T-helper 17 cell (primary cell): ENCODE data around the gene HS1BP3. TPM values are rescaled to one million over a fixed set of nuclear protein-coding genes. Genes with fewer than 3 reads are reported as not detected.

ENCODE experiments used
- ATAC-seq: fragments of 150-1000 bp; cut with Tn5 transposase; 2 replicates; pipeline ENCODE4 v1.10.0; 2021; ENCODE audit warnings: mild to moderate bottlenecking, moderate library complexity
- DNase-seq, 3 donors: peaks; one replicate each; pipeline versions ENCODE4 v3.0.0 to v3.0.0-alpha.2; 2020 to 2021
- H3K9me3 ChIP-seq: one replicate; pipeline ENCODE4 v1.7.0; 2013; ENCODE audit warnings: low read length, mild to moderate bottlenecking; ENCODE audit not compliant: control insufficient read depth, poor library complexity, severe bottlenecking
- H3K27ac Mint-ChIP-seq: one replicate; pipeline ENCODE4 v1.8.0; 2022; ENCODE audit warnings: mild to moderate bottlenecking, moderate library complexity, mixed read lengths
- H3K27me3 Mint-ChIP-seq: one replicate; pipeline ENCODE4 v1.8.0; 2022; ENCODE audit warnings: mixed read lengths
- H3K36me3 Mint-ChIP-seq: one replicate; pipeline ENCODE4 v1.8.0; 2022; ENCODE audit warnings: low read depth, mixed read lengths
- H3K4me1 Mint-ChIP-seq: one replicate; pipeline ENCODE4 v1.8.0; 2022; ENCODE audit warnings: mild to moderate bottlenecking, mixed read lengths
- H3K4me3 Mint-ChIP-seq: one replicate; pipeline ENCODE4 v1.8.0; 2022; ENCODE audit warnings: mild to moderate bottlenecking, moderate library complexity, mixed read lengths
- total RNA-seq, 4 donors: library from RNA in 2 of 4; stranded (reverse) in 2 of 4; gene quantifications; one replicate each; pipeline ENCODE4 v1.2.3 and lab custom pipeline; 2022 to 2026

HS1BP3 gene
- total RNA-seq, 2 donors from 2014 or later = 12.8 to 13.7 TPM

GRCh38 chr2:20622731-20623130, 28.2 kb downstream of the HS1BP3 start:
- H3K36me3 Mint-ChIP-seq = peaks cover 5% of the 10 kb centered on the region
- no peak for ATAC-seq
- DNase-seq = peak in 1 of 3 donors; percentile 4
- no peak overlapping the region for H3K27ac Mint-ChIP-seq
- no peaks in the 10 kb centered on the region for H3K27me3 Mint-ChIP-seq
- H3K9me3 ChIP-seq = no peaks in the 10 kb centered on the region
- no peaks in the 10 kb centered on the region for H3K4me1 Mint-ChIP-seq
- H3K4me3 Mint-ChIP-seq = no peak overlapping the region

GRCh38 chr2:20622296-20622686, 28.6 kb downstream of the HS1BP3 start:
- H3K27ac Mint-ChIP-seq = no peak overlapping the region
- H3K4me3 Mint-ChIP-seq = no peak overlapping the region
- no peak for ATAC-seq
- H3K4me1 Mint-ChIP-seq = no peaks in the 10 kb centered on the region
- peak in 1 of 3 donors; percentile 1 for DNase-seq
- no peaks in the 10 kb centered on the region for H3K27me3 Mint-ChIP-seq
- no peaks in the 10 kb centered on the region for H3K9me3 ChIP-seq
- peaks cover 5% of the 10 kb centered on the region for H3K36me3 Mint-ChIP-seq

DNA sequence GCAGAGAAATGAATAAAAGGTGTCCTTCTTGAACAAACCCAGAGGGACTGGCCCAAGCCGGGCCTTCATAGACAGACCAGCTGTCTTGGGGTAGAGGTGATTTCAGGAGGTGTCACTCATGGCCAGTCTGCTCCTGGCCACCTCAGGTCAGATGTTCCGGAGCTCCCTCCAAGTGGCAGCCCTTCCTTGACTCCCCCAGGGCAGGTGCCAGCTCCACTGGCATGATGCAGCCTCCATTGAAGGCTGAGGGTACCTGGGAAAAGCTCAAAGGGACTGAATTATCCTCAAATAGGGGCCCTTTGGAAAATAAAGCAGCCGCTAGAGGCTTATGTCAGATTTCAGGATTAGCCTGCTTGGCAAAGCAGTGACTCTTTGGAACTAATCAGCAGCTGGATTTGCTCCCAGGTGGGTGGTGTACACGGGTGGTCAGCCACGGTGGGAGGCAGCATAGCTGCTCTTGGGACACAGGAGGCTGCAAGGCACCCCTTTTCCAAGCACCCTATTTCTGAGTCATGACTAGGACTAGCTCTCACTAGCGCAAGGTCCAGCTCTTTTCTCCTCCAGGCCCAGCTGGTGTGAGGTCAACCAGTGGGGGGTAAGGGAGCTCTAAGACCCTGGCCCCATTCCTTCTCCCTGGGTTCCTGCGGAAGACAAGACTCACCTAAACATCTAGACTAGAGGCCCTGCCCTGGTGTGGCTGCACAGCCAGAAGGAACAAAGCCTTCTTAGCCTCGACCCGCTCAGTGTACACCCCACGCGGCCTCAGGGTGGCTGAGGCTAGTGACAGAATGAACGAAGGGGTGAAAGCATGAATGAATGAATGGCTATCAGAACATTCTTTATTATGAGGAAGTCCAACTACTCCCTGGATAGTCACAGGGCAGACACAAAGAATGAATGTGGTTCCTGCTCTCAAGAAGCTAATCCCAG, 29.3 kb downstream of the HS1BP3 start:
- Mint-ChIP-seq H3K27ac (no peak overlapping the region), H3K36me3 (peaks cover 5% of the 10 kb centered on the region), H3K4me3 (no peak overlapping the region), H3K27me3 (no peaks in the 10 kb centered on the region), H3K4me1 (no peaks in the 10 kb centered on the region)
- ATAC-seq (no peak), DNase-seq (peak in 1 of 3 donors; percentile 3)
- no peaks in the 10 kb centered on the region for H3K9me3 ChIP-seq

DNA sequence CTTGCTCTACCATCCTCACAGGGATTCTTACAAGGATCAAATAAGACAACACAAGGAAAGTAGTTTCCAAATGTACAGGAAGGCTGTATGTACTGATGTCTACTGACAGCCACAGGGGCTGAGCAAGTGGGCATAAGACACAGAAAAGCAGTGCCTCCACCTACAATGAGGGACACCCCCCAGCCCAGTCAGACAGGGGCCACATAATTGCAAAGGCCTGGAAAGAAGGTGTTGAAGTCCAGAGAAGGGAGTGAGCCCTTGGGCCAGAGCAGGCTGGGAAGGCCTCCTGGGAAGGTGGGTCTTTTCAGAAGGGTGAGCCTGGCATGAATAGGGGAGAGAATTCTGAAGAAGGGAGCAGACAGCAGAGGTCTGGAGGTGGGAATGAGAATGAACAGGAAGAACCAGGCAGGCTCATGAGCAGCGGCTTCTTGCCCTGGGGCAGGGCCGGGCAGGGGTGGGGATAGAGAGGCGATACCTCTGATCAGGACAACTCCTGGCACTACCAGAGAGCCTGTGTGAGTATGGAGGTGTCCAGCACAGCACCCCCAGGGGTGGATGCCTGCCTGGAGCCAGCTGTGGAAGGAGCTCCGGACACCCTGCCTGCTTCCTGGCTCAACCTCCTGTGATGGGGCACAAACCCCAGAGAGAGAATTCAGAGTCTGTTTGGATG, 30.1 kb downstream of the HS1BP3 start:
- Mint-ChIP-seq H3K4me1 (no peaks in the 10 kb centered on the region), H3K36me3 (peaks cover 5% of the 10 kb centered on the region), H3K27me3 (no peaks in the 10 kb centered on the region), H3K27ac (peak overlapping the region; percentile 63), H3K4me3 (no peak overlapping the region)
- ATAC-seq = no peak
- DNase-seq = peak in 1 of 3 donors; percentile 0
- H3K9me3 ChIP-seq = no peaks in the 10 kb centered on the region

DNA sequence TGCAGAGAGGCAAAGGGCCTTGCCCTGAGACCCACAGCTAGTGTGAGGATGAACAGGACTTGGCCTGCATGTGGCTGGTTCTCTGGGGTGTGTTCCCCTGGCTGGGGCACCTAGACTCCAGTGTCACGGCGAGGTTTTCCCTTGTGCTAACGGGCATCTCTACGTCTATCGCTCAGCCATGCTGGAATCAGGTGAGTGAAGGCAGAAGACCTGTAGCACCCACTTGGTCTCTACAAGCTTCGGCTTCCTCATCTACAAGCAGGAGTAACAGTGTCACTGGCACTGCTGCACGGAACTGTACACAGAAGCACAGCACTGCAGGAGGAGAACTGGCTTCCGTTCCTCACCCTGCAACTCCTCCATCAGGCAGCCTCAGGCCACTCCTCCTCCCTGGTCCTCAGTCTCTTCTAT, 30.6 kb downstream of the HS1BP3 start:
- DNase-seq (peak in 1 of 3 donors; percentile 1), ATAC-seq (no peak)
- Mint-ChIP-seq H3K27me3 (no peaks in the 10 kb centered on the region), H3K4me1 (no peaks in the 10 kb centered on the region), H3K36me3 (peaks cover 5% of the 10 kb centered on the region), H3K4me3 (no peak overlapping the region), H3K27ac (peak overlapping the region; percentile 63)
- no peaks in the 10 kb centered on the region for H3K9me3 ChIP-seq

DNA sequence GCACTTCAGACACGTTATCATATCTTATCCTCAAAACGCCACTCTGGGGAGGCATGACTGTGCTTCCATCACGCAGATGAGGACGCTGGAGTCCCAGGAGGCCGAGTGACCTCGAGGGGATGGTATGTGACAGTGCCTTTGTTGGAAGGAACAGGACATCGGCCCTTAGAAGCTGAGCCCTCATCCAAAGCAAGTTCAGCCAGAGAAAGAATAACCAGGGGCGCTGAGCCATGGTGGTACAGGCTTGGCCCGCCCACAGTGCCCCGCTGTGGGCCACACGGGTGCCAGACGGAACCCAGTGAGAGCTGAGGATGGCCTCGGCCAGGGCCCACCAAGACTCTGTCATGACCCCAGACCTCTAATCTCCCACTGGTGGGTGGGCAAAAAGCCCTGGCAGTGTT, 31.3 kb downstream of the HS1BP3 start:
- Mint-ChIP-seq H3K36me3 (peaks cover 5% of the 10 kb centered on the region), H3K4me1 (no peaks in the 10 kb centered on the region)
- no peak for ATAC-seq

DNA sequence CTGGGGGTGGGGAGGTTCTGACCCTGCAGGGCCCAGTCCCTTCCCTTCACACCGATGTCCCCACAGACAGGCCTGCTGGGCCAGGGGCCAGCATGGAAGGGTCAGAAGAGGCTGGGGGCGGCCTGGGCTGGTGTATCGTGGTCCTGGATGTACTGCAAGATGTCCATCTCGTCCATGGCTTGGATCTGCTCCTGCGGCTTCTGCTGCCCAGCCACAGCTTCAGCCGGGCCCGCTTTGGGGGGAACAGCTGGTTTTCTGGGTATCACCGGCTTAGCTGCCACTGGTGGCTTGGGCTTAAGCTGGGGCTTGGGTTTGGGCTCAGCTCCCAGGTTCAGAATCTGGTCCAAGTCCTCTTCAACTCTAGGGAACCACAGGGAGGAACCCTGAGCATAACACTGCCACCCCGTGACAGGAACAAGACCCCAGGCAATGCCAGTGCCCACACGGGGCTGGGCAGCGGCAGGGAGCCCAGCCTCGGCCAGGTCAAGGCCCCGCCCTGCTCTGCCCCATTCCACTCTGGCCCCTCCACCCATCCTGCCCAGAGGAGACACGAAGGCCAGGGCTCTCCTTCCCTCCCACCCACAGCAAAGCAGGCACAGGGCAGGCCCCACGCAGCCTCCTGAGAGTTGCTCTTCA, 31.9 kb downstream of the HS1BP3 start:
- ATAC-seq = no peak
- Mint-ChIP-seq H3K27ac (no peak overlapping the region), H3K4me3 (no peak overlapping the region), H3K36me3 (peaks cover 7% of the 10 kb centered on the region), H3K27me3 (no peaks in the 10 kb centered on the region), H3K4me1 (no peaks in the 10 kb centered on the region)
- peak in 1 of 3 donors; percentile 6 for DNase-seq
- no peaks in the 10 kb centered on the region for H3K9me3 ChIP-seq

More for the DNA sequence above, 31.3 kb downstream of the HS1BP3 start:
- H3K27me3 Mint-ChIP-seq = no peaks in the 10 kb centered on the region
- no peak overlapping the region for H3K27ac Mint-ChIP-seq
- no peak overlapping the region for H3K4me3 Mint-ChIP-seq
- peak in 1 of 3 donors; percentile 1 for DNase-seq
- no peaks in the 10 kb centered on the region for H3K9me3 ChIP-seq

DNA sequence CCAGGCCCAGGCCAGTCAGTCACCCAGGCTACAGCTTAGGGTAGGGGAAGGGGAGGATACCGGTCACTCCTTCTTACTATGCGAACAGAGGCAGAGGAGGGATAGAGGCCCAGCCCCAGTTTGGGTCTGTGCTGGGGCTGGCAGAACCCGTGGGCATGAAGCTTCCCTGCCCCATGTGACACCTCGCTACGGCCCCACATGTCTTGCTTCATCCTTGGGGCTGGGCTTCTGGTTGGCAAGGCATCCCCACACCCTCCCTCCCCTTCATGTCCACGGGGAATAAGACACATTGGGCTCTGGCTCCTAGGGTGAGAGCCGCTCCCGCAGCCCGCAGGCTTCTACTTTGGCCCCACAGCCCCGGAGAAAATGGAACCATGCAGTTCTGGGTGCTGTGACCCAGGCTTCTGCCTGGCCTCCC, 32.4 kb downstream of the HS1BP3 start:
- H3K36me3 Mint-ChIP-seq = peaks cover 10% of the 10 kb centered on the region
- no peak for ATAC-seq

GRCh38 chr2:20617892-20618467, 32.9 kb downstream of the HS1BP3 start:
- no peak overlapping the region for H3K4me3 Mint-ChIP-seq
- DNase-seq (no peak), ATAC-seq (peak; percentile 14)
- no peaks in the 10 kb centered on the region for H3K27me3 Mint-ChIP-seq
- H3K4me1 Mint-ChIP-seq = peaks cover 2% of the 10 kb centered on the region
- H3K9me3 ChIP-seq = no peaks in the 10 kb centered on the region
- H3K36me3 Mint-ChIP-seq = peaks cover 10% of the 10 kb centered on the region
- no peak overlapping the region for H3K27ac Mint-ChIP-seq

More for the DNA sequence above, 32.4 kb downstream of the HS1BP3 start:
- H3K9me3 ChIP-seq = no peaks in the 10 kb centered on the region
- H3K4me1 Mint-ChIP-seq = peaks cover 2% of the 10 kb centered on the region
- H3K27me3 Mint-ChIP-seq = no peaks in the 10 kb centered on the region
- no peak overlapping the region for H3K27ac Mint-ChIP-seq
- no peak for DNase-seq
- H3K4me3 Mint-ChIP-seq = no peak overlapping the region

- Mint-ChIP-seq H3K4me3 (no peak overlapping the region), H3K4me1 (peaks cover 2% of the 10 kb centered on the region), H3K36me3 (peaks cover 10% of the 10 kb centered on the region), H3K27ac (no peak overlapping the region), H3K27me3 (no peaks in the 10 kb centered on the region)
- DNase-seq (no peak), ATAC-seq (no peak)
- no peaks in the 10 kb centered on the region for H3K9me3 ChIP-seq
Observed at GRCh38 chr2:20617081-20617575, 33.8 kb downstream of the HS1BP3 start.

DNA sequence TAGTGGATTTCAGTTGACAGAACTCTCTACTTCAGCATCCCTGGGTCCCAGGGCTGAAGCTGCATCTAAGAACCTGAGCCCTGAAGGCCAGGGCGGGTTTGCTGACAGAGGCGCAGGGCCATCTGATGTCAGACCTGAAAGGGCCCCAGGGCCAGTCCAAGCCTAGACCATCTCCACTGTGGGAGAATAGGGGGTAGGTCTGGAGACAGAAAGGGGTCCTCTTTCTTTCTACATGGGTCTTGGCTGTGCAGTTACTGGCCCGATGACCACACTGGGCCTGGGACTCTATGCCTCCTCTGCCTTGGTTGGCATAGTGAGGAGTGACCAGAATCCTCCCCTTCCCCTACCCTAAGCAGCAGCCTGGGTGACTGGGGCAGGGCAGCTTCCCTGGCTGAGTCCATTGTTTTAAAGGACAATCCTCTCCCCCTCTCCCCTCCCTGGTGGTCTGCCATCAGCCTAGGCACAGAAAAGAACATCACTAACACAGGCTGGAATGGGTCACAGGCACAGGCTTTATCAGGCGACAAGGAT, 34.5 kb downstream of the HS1BP3 start:
- H3K9me3 ChIP-seq = no peaks in the 10 kb centered on the region
- Mint-ChIP-seq H3K27me3 (no peaks in the 10 kb centered on the region), H3K4me1 (peaks cover 2% of the 10 kb centered on the region), H3K36me3 (peaks cover 10% of the 10 kb centered on the region), H3K4me3 (no peak overlapping the region), H3K27ac (no peak overlapping the region)
- ATAC-seq (no peak), DNase-seq (no peak)

GRCh38 chr2:20615466-20616241, 35.2 kb downstream of the HS1BP3 start:
- ATAC-seq = no peak
- Mint-ChIP-seq H3K36me3 (peaks cover 10% of the 10 kb centered on the region), H3K27ac (no peak overlapping the region), H3K4me3 (no peak overlapping the region), H3K27me3 (no peaks in the 10 kb centered on the region), H3K4me1 (peaks cover 2% of the 10 kb centered on the region)
- DNase-seq = no peak
- H3K9me3 ChIP-seq = no peaks in the 10 kb centered on the region
